GM06990 (cell line): Measurements from ENCODE around the gene MOV10L1.

Experiments used
- DNase-seq: peaks from one replicate; pipeline ENCODE4 v3.0.0-alpha.2; 2011; ENCODE audit not compliant: insufficient read length; ENCODE audit errors: extremely low read depth
- H3K27me3 ChIP-seq: replicated peaks from 2 replicates; pipeline ENCODE4 v1.6.0; 2011; ENCODE audit warnings: low read length; ENCODE audit not compliant: control insufficient read depth, insufficient read depth
- H3K36me3 ChIP-seq: 2 replicates; pipeline ENCODE4 v1.5.1; 2011; ENCODE audit warnings: low read length; ENCODE audit not compliant: control insufficient read depth, insufficient read depth
- H3K4me3 ChIP-seq: replicated peaks from 2 replicates; pipeline ENCODE4 v1.5.1; 2011; ENCODE audit warnings: low read depth, mild to moderate bottlenecking, control low read depth, low read length
- CTCF ChIP-seq: IDR thresholded peaks from 2 replicates; pipeline ENCODE4 v1.5.1; 2011; ENCODE audit warnings: low read length, control low read depth, mild to moderate bottlenecking, inconsistent platforms; ENCODE audit not compliant: insufficient read depth, poor library complexity, severe bottlenecking

MOV10L1 gene

GRCh38 chr22:50107529-50107928 lies 17.7 kb downstream of the MOV10L1 start:
- Histone ChIP-seq H3K36me3 (no peaks in the 10 kb centered on the region), H3K4me3 (no peak overlapping the region), H3K27me3 (no peaks in the 10 kb centered on the region; the same call in 1 of the 2 replicates)
- DNase-seq: no peak
- no peak for TF ChIP-seq CTCF

- no peak for DNase-seq
- Histone ChIP-seq H3K4me3 (no peak overlapping the region), H3K27me3 (no peaks in the 10 kb centered on the region; the same call in 1 of the 2 replicates), H3K36me3 (no peaks in the 10 kb centered on the region)
- no peak for TF ChIP-seq CTCF
Measured at GRCh38 chr22:50111056-50111455, 21.2 kb downstream of the MOV10L1 start.

GRCh38 chr22:50112151-50113118 lies 22.6 kb downstream of the MOV10L1 start:
- H3K4me3 ChIP-seq: no peak overlapping the region
- no peaks in the 10 kb centered on the region for H3K36me3 ChIP-seq
- no peak for TF ChIP-seq CTCF
- DNase-seq: no peak
- no peaks in the 10 kb centered on the region; the same call in 1 of the 2 replicates for H3K27me3 ChIP-seq

GRCh38 chr22:50114221-50115021 lies 24.6 kb downstream of the MOV10L1 start:
- TF ChIP-seq CTCF: no peak
- no peak for DNase-seq
- Histone ChIP-seq H3K27me3 (peaks cover 1% of the 10 kb centered on the region), H3K36me3 (no peaks in the 10 kb centered on the region), H3K4me3 (no peak overlapping the region)

- no peak for TF ChIP-seq CTCF
- DNase-seq: no peak
- no peaks in the 10 kb centered on the region for H3K36me3 ChIP-seq
- H3K27me3 ChIP-seq: peaks cover 1% of the 10 kb centered on the region
- no peak overlapping the region for H3K4me3 ChIP-seq
Measured at GRCh38 chr22:50115693-50116092, 25.9 kb downstream of the MOV10L1 start.
